Bronchial epithelial cell (primary cell): ENCODE measurements around the gene SNX32. TPM values are rescaled to one million over a fixed set of nuclear protein-coding genes. Genes with fewer than 3 reads are reported as not detected.

Experiments used
- DNase-seq: peaks from one replicate; pipeline ENCODE4 v3.0.0-alpha.2; 2010; ENCODE audit warnings: low read depth
- FAIRE-seq: peaks from 2 replicates; lab custom pipeline; 2011; peaks lifted over from hg19 to GRCh38; lab: Jason Lieb, UNC
- H3K27me3 ChIP-seq: 2 replicates; pipeline ENCODE4 v1.5.1; 2011; ENCODE audit warnings: low read length; ENCODE audit not compliant: control insufficient read depth, insufficient read depth
- H3K36me3 ChIP-seq: 2 replicates; pipeline ENCODE4 v1.5.1; 2011; ENCODE audit warnings: low read length; ENCODE audit not compliant: control insufficient read depth, insufficient read depth
- H3K4me3 ChIP-seq: 2 replicates; pipeline ENCODE4 v1.5.1; 2011; ENCODE audit warnings: mild to moderate bottlenecking, low read depth, low read length, control low read depth
- total RNA-seq: library from RNA; depleted of rRNA; stranded (reverse); fragments of >200 nt; gene quantifications from 2 replicates; pipeline ENCODE4 v1.2.1, GENCODE V29; 2014
- TF ChIP-seq, protein P1 (sequence below): IDR thresholded peaks from 2 replicates; pipeline ENCODE4 v1.5.1; 2011; ENCODE audit warnings: mild to moderate bottlenecking, moderate library complexity, low read length, control low read depth, inconsistent platforms; ENCODE audit not compliant: insufficient read depth, severe bottlenecking

Gene SNX32
- total RNA-seq, 1 donor from 2014 or later: not detected

DNA sequence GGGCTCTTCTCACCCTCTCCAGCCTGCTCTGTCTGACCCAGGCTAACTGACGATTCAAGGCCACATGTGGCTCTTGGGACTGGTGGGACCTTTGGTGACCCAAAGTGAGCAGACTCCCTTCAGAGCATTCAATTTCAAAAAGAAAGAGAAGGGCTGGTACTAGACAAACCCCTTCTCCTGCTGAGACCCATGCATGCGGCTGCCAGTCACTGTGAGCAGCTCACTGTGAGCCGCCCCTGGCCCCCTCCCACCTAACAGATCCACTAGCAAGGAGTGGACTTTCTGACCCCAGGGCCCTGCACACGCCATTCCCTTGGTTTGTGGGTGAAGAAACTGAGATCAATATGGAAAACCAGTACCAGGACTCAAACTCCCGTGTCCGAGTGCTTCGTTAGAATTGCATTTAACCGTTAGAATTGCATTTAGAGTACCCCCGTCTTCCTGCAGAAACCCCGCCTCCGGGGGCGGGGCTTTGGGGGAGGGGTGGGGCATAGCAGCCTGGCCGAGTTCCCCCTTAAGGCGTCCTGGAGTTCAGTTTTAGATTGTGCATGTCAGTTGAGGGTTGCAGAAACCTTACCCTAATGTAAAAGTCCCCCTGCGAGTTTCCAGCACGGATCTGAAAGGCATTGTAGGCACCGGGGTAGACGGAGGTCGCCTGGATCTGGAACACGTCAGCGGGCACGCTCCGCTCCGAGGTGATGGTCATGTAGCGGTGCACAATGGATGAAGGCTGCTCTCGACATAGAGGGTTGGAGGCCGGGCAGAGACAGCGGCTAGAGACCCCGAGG lies 33.7 kb downstream of the SNX32 start:
- no peaks in the 10 kb centered on the region for H3K27me3 ChIP-seq
- FAIRE-seq: no peak
- no peak overlapping the region for H3K4me3 ChIP-seq
- peaks cover 32% of the 10 kb centered on the region for H3K36me3 ChIP-seq
- no peak for DNase-seq
- TF ChIP-seq, protein P1, sequence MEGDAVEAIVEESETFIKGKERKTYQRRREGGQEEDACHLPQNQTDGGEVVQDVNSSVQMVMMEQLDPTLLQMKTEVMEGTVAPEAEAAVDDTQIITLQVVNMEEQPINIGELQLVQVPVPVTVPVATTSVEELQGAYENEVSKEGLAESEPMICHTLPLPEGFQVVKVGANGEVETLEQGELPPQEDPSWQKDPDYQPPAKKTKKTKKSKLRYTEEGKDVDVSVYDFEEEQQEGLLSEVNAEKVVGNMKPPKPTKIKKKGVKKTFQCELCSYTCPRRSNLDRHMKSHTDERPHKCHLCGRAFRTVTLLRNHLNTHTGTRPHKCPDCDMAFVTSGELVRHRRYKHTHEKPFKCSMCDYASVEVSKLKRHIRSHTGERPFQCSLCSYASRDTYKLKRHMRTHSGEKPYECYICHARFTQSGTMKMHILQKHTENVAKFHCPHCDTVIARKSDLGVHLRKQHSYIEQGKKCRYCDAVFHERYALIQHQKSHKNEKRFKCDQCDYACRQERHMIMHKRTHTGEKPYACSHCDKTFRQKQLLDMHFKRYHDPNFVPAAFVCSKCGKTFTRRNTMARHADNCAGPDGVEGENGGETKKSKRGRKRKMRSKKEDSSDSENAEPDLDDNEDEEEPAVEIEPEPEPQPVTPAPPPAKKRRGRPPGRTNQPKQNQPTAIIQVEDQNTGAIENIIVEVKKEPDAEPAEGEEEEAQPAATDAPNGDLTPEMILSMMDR: no peak

- TF ChIP-seq, protein P1: no peak
- peaks cover 26% of the 10 kb centered on the region for H3K36me3 ChIP-seq
- FAIRE-seq (no peak), DNase-seq (no peak)
- no peaks in the 10 kb centered on the region for H3K27me3 ChIP-seq
- H3K4me3 ChIP-seq: no peak overlapping the region
Measured at GRCh38 chr11:65868076-65868667, 34.4 kb downstream of the SNX32 start.

GRCh38 chr11:65868907-65869306 lies 35.1 kb downstream of the SNX32 start:
- FAIRE-seq (no peak), DNase-seq (no peak)
- H3K4me3 ChIP-seq: no peak overlapping the region
- no peaks in the 10 kb centered on the region for H3K27me3 ChIP-seq
- peaks cover 20% of the 10 kb centered on the region for H3K36me3 ChIP-seq
- TF ChIP-seq, protein P1: no peak

DNA sequence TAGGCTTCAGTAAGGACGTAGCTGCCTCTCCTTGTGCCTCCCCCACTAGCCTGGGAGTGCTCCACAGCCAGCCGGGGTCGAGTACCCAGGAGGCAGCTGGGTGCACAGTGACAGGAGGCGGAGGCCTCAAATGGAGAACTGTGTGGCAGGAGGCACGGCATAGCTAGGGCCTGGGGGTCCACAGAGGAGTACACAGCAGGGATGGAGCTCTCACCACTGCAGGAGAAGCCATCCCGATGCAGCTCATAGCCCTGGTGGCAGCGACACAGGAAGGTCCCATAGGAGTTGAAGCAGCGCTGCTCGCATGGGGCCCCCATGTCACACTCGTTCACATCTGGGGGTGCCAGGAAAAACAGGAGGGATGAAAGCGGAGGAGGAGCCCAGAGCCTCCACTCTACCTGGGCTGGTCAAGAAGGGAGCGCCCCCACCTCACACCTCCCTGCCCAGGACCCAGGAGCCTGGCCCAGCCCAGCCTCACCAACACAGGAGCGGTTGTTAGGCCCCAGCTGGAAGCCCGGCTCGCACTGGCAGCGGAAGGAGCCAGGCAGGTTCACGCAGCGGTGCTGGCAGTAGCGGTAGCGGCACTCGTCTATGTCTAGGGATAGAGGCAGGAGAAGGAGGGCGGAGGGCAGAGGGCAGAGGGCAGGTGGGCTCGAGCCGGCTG lies 36.0 kb downstream of the SNX32 start:
- Histone ChIP-seq H3K36me3 (peaks cover 13% of the 10 kb centered on the region), H3K27me3 (no peaks in the 10 kb centered on the region), H3K4me3 (no peak overlapping the region)
- FAIRE-seq: no peak
- DNase-seq: no peak
- TF ChIP-seq, protein P1: no peak

DNA sequence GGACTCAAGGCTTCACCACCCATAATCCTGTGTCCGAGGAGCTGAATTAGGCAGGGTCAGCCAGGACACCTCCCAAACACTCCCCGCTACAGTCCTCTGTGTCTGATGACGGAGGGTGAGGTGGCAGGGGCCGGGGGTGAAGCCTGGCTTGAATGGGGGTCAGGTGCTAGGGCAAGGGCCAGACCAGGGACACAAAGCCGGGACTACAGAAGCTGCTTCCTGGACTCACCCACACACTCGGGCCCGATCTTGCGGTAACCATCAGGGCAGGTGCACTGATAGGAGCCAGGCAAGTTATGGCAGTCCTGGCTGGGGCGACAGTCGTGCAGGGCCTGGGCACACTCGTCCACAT lies 36.5 kb downstream of the SNX32 start:
- Histone ChIP-seq H3K4me3 (no peak overlapping the region), H3K27me3 (no peaks in the 10 kb centered on the region), H3K36me3 (peaks cover 9% of the 10 kb centered on the region)
- TF ChIP-seq, protein P1: no peak
- DNase-seq: no peak
- no peak for FAIRE-seq
